Right cardiac atrium (tissue), 5 donors: ENCODE results near the gene SLC9A3. TPM values are rescaled to one million over a fixed set of nuclear protein-coding genes. Genes with fewer than 3 reads are reported as not detected.

ENCODE experiments used
- microRNA-seq, 2 donors: library from miRNA; unstranded; fragments of <30 nt; microRNA quantifications; one replicate each; pipeline ENCODE4 v1.2.0, GENCODE V29; 2020 to 2021
- polyA plus RNA-seq: library from polyadenylated mRNA; stranded (reverse); fragments of 200-250 nt; gene quantifications from one replicate; pipeline ENCODE4 v1.2.3, GENCODE V29; 2013
- total RNA-seq, 4 donors: library from RNA; stranded (reverse); fragmentation: NEBNext Ultra II Directional; extraction: Animal tissue kit (Norgen Biotek cat#: 25700); gene quantifications; one replicate each; pipeline ENCODE4 v1.2.1, GENCODE V29; 2021
- donor health status: healthy with polysubstance abuse.
- donor health status: DM: no; HTN: yes; CAD: no.
- donor health status: DM: no; HTN: no; CAD: no.
- donor health status: DM: no; HTN: yes; CAD: no; lungs with severe emphysema.
- donor health status: DM: yes; HTN: yes; CAD: no.

Gene SLC9A3
- total and polyA plus RNA-seq, 5 donors = 0.94 to 1.1 (median 1.0) TPM

Small RNA genes within 50 kb of the gene (microRNA-seq; reads per million reads assigned to microRNA genes)
- 0 reads per million in 2 donors for gene MIR4456

Other genes starting within 250 kb of the SLC9A3 start
- gene AHRR, start 202.7 kb downstream of the SLC9A3 start, total RNA-seq = 1 to 10 TPM in 2 of 4 donors, under 1 TPM in 2; 0.17 to 3.7 (median 1.6) TPM
- gene AHRR, start 202.7 kb downstream of the SLC9A3 start, polyA plus RNA-seq = 0.41 TPM
- gene EXOC3, start 81.3 kb downstream of the SLC9A3 start, total RNA-seq = 10 to 100 TPM; 42.4 to 50.2 (median 46.5) TPM
- gene EXOC3, start 81.3 kb downstream of the SLC9A3 start, polyA plus RNA-seq = 30.1 TPM
- gene CEP72, start 87.9 kb upstream of the SLC9A3 start, total RNA-seq = 1 to 10 TPM; 1.2 to 3.4 (median 2.2) TPM
- gene CEP72, start 87.9 kb upstream of the SLC9A3 start, polyA plus RNA-seq = 1.1 TPM
- gene TPPP, start 168.9 kb upstream of the SLC9A3 start, total RNA-seq = 10 to 100 TPM; 15.8 to 30.1 (median 22.7) TPM
- 12.2 TPM for gene TPPP, start 168.9 kb upstream of the SLC9A3 start, polyA plus RNA-seq